Activated T-helper 17 cell treated with anti-CD3 and anti-CD28 coated beads, Interleukin-2, amount 50 U/mL, for 72 hours (primary cell): Measurements from ENCODE around the gene STYK1. TPM values are rescaled to one million over a fixed set of nuclear protein-coding genes. Genes with fewer than 3 reads are reported as not detected.

Experiments used
- ATAC-seq: fragments of 150-1000 bp; cut with Tn5 transposase; replicated peaks from 2 replicates; pipeline ENCODE4 v1.10.0; 2021; ENCODE audit warnings: mild to moderate bottlenecking, moderate library complexity
- H3K27ac Mint-ChIP-seq: one replicate; pipeline ENCODE4 v1.8.0; 2022; ENCODE audit warnings: mixed read lengths
- H3K27me3 Mint-ChIP-seq: one replicate; pipeline ENCODE4 v1.8.0; 2022; ENCODE audit warnings: mixed read lengths
- H3K36me3 Mint-ChIP-seq: one replicate; pipeline ENCODE4 v1.8.0; 2022; ENCODE audit warnings: low read depth, mild to moderate bottlenecking, mixed read lengths
- H3K4me1 Mint-ChIP-seq: one replicate; pipeline ENCODE4 v1.8.0; 2022; ENCODE audit warnings: mixed read lengths
- H3K4me3 Mint-ChIP-seq: one replicate; pipeline ENCODE4 v1.8.0; 2022; ENCODE audit warnings: mild to moderate bottlenecking, mixed read lengths
- H3K9me3 Mint-ChIP-seq: one replicate; pipeline ENCODE4 v1.8.0; 2022; ENCODE audit warnings: mixed read lengths
- total RNA-seq, 2 donors: library from RNA; stranded (reverse); gene quantifications; one replicate each; pipeline ENCODE4 v1.2.3, GENCODE V29; 2022

STYK1 gene
- total RNA-seq, 2 donors from 2014 or later: 0.17 TPM; not detected in 1

DNA sequence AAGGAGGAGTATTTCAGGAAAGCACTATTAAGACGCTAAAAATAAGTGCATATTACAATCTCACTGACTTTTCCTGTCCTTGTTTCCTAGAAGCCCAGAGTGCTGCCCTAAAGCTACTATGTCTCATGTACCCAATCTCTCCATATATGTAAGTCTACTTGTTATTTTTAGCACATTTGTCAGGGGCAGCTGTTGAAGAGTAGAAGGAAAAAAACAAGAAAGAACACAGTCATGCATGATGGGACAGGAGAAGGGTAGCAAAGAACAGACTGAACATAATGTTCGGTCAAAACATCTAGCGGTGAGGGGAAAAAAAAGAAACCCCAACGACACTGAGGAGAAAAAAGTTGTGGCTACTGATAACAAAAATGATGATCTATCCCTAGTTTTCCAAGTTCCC lies 35.0 kb upstream of the STYK1 start:
- Mint-ChIP-seq H3K9me3 (no peaks in the 10 kb centered on the region), H3K27me3 (peaks cover 19% of the 10 kb centered on the region), H3K4me3 (no peak overlapping the region), H3K27ac (no peak overlapping the region), H3K4me1 (peaks cover 3% of the 10 kb centered on the region), H3K36me3 (peaks cover 60% of the 10 kb centered on the region)
- ATAC-seq: no peak

DNA sequence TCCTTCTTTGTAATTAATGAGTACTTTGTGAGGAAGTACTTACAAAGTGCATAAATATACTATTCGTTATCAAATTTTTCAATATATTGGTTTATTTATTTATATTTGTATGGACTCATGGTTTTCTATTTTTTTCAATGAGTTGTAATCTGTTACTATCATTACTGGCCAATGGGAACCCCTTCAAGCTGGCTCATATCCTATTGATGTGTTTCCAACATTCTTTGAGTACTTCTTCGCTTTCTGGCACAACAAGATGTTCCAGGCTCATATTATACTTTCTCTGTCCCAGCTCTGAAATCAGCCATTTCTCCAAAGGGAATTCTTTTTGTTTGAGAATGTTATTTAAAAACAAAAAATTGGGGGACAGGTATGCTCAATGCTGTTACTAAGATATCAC lies 31.8 kb upstream of the STYK1 start:
- no peak overlapping the region for H3K27ac Mint-ChIP-seq
- peaks cover 46% of the 10 kb centered on the region for H3K36me3 Mint-ChIP-seq
- H3K4me1 Mint-ChIP-seq: peaks cover 12% of the 10 kb centered on the region
- ATAC-seq: no peak
- H3K9me3 Mint-ChIP-seq: no peaks in the 10 kb centered on the region
- no peak overlapping the region for H3K4me3 Mint-ChIP-seq
- H3K27me3 Mint-ChIP-seq: peaks cover 15% of the 10 kb centered on the region

DNA sequence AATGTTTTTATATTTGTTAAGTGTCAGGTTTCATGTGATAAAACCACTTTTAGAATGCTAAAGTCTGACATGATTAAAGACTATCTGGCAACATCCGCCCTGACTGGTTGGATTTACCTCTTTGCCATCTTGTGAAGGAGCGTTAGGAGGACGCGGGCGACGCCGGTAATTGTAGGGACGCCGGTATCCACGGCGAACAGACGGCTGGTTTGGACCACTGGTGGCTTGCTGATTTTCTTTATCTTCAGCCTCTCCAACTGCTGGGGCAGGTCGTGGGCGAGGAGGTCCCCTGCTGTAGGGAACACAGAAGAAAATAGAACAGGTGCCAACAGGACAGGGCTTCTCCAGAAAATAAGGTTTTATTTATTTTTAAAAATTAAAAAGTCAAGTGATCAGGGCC lies 28.0 kb upstream of the STYK1 start:
- Mint-ChIP-seq H3K36me3 (peaks cover 39% of the 10 kb centered on the region), H3K27me3 (no peaks in the 10 kb centered on the region), H3K4me1 (peaks cover 9% of the 10 kb centered on the region), H3K27ac (peak overlapping the region; percentile 82), H3K4me3 (peak overlapping the region; percentile 44), H3K9me3 (no peaks in the 10 kb centered on the region)
- ATAC-seq: no peak

DNA sequence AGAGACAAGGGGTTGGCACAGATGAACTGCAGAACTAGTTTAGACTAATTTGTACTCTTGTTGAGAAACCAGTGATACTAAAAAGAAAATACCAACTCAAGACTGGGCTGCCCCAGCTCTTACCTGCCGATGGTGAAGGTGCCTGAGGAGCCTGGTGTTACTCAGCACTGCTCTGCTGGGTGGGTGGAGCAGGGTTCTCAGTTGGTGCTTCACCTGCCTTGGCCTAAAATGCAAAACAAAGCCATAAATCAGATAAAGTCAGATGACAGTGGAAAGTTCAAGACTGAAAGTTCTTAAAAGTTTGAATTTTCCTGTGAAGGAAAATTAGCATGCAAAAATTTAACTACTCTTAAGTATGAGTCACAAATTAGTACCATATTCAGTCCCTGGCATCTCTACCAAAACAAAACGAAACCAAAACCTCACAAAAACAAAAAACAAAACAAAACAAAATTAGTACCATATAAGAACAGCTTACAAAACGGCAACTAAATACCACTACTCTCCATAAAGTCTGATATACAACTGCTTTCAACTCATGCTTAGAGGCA lies 27.4 kb upstream of the STYK1 start:
- H3K27me3 Mint-ChIP-seq: no peaks in the 10 kb centered on the region
- no peaks in the 10 kb centered on the region for H3K9me3 Mint-ChIP-seq
- H3K36me3 Mint-ChIP-seq: peaks cover 39% of the 10 kb centered on the region
- H3K27ac Mint-ChIP-seq: peak overlapping the region; percentile 82
- peak overlapping the region; percentile 44 for H3K4me3 Mint-ChIP-seq
- peak; percentile 96 for ATAC-seq
- peaks cover 9% of the 10 kb centered on the region for H3K4me1 Mint-ChIP-seq

DNA sequence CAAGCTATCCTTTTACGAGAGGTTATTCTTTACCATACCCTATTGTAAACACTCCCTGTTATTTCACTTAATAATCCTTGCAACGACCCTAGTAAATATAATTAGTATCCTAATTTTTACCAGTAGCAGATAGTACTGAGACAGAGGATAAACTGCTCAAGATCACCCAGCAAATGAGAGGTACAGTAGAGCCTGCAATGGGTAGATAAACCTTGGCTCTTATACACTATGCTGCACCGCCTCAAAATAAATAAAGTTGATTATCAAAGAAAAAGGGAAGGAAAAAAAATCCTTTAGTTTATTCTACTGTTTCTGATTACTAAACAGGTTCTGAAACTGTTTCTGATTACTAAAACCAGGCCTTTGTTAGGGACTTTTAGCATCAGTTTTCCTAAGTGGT lies 26.7 kb upstream of the STYK1 start:
- Mint-ChIP-seq H3K36me3 (peaks cover 33% of the 10 kb centered on the region), H3K4me3 (peak overlapping the region; percentile 44), H3K27ac (peak overlapping the region; percentile 82), H3K4me1 (peaks cover 9% of the 10 kb centered on the region), H3K27me3 (no peaks in the 10 kb centered on the region), H3K9me3 (no peaks in the 10 kb centered on the region)
- ATAC-seq: no peak

DNA sequence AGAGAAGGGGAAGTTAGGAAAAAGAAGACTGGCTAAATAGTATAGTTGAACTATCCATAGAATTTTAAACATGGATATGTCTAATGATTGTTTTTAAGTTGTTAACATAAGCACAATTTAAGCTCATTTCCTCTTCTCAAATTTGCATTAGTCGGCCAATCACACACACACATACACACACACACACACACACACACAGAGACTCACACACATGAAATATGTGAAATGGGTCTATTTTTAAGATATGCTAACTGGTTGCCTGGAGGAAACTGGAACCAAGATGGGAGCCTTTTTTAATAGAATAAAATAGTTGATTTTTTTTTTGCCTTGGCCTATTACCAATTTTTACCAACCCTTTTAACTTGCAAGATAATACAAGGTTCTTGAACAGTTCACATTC lies 24.0 kb upstream of the STYK1 start:
- no peak overlapping the region for H3K27ac Mint-ChIP-seq
- no peak for ATAC-seq

DNA sequence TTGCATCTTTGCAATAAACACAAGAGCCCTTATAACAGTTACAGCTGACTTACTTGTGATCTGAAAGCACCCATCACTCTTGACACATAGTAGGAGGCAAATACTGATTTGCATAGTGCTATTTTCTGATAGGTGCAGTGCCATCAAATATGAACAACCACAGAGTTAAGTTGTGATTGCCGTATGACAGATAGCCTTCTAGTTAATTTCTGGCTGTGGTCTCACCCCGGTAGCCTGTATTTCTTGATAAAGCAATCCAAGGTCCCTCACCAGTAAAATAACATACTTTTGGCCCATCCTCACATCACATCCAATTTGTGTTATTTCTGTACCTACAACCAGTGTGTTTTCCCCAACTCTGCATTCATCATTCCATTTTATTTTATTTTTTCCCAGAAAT lies 23.3 kb upstream of the STYK1 start:
- H3K4me1 Mint-ChIP-seq: peaks cover 9% of the 10 kb centered on the region
- no peak overlapping the region for H3K27ac Mint-ChIP-seq
- no peaks in the 10 kb centered on the region for H3K27me3 Mint-ChIP-seq
- no peak overlapping the region for H3K4me3 Mint-ChIP-seq
- no peak for ATAC-seq
- H3K9me3 Mint-ChIP-seq: no peaks in the 10 kb centered on the region
- H3K36me3 Mint-ChIP-seq: peaks cover 33% of the 10 kb centered on the region

More for the DNA sequence above, 24.0 kb upstream of the STYK1 start:
- Mint-ChIP-seq H3K9me3 (no peaks in the 10 kb centered on the region), H3K27me3 (no peaks in the 10 kb centered on the region), H3K4me1 (peaks cover 9% of the 10 kb centered on the region), H3K36me3 (peaks cover 33% of the 10 kb centered on the region), H3K4me3 (no peak overlapping the region)

DNA sequence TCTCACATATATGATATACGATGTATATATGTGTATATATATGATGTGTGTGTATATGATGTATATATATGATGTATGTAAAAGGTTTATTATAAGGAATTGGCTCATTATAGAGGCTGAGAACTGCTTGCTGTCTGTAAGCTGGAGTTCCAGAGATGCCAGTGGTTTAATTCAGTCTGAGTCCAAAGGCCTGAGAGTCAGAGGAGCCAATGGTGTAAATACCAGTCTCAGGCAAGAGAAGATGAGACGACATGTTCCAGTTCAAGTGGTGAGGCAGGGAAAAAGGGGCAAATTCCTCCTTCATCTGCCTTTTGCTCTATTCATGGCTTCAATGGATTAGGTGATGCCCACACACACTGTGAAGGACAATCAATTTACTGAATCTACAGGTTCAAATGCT lies 17.1 kb upstream of the STYK1 start:
- Mint-ChIP-seq H3K36me3 (no peaks in the 10 kb centered on the region), H3K27ac (no peak overlapping the region), H3K9me3 (peaks cover 4% of the 10 kb centered on the region), H3K27me3 (peaks cover 4% of the 10 kb centered on the region), H3K4me1 (no peaks in the 10 kb centered on the region), H3K4me3 (no peak overlapping the region)
- no peak for ATAC-seq

DNA sequence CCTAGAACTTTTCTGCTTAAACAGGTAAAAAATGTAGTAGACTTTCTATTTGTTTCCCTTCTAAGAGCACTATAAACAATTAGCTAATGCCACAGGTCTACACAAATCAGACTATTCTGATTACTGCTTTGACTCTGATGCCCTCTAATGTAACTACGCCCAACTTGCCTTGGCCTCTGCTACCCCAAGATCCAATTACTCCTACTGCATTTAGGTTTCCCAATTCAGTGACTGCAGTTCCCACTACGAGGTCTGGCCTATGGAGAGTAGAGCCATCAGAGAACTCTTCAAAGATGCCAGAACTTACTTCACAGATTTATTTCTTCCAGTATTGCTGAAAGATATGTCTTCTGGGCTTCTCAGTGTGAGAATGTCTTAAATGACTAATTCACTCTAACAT lies 15.3 kb upstream of the STYK1 start:
- no peak for ATAC-seq
- Mint-ChIP-seq H3K27ac (no peak overlapping the region), H3K4me3 (no peak overlapping the region), H3K9me3 (peaks cover 4% of the 10 kb centered on the region), H3K27me3 (peaks cover 11% of the 10 kb centered on the region), H3K4me1 (no peaks in the 10 kb centered on the region), H3K36me3 (no peaks in the 10 kb centered on the region)

DNA sequence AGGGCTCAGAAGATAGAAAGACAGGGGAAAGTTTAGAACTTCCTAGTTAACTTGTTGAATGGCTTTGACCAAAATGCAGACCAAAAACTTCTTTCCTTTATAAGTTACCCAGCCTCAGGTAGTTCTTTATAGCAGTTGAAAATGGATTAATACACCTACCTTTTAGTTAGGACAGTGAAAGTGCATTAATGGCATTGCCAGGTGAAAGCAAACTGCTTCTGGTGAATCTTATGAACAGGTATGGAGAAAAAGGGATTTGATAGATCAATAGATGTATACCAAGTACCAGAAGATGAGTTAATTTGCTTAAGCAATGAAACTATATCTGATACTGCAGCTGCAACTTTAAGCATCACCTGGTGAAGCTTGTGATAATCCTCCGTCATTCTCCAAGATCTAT lies 14.2 kb upstream of the STYK1 start:
- Mint-ChIP-seq H3K4me3 (no peak overlapping the region), H3K27me3 (peaks cover 11% of the 10 kb centered on the region), H3K9me3 (peaks cover 4% of the 10 kb centered on the region), H3K4me1 (no peaks in the 10 kb centered on the region), H3K36me3 (no peaks in the 10 kb centered on the region), H3K27ac (no peak overlapping the region)
- no peak for ATAC-seq

DNA sequence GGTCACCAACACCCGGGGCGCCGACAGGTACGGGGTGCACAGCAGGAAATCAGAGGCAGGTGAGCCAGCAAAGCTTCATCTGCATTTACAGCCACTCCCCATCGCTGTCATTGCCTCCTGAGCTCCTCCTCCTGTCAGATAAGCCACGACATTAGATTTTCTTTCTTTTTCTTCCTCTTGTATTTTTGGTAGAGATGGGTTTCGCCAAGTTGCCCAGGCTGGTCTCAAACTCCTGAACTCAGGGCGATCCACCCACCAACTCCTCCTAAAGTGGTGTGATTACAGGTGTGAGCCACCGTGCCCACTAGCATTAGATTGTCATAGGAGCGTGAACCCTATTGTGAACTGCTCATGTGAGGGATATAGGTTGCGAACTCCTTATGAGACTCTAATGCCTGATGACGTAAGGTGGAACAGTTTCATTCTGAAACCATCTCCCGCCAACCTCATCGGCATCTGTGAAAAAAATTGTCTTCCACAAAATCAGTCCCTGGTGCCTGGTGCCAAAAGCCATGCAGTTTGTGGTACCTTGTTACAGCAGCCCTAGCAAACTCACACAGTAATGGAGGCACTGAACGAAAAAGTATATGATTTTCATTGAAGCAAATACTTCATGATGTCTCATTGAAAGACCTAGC lies 1.5 kb downstream of the STYK1 start:
- ATAC-seq: no peak
- H3K27ac Mint-ChIP-seq: no peak overlapping the region
- peak overlapping the region; percentile 15 for H3K4me3 Mint-ChIP-seq
- H3K9me3 Mint-ChIP-seq: no peaks in the 10 kb centered on the region
- H3K4me1 Mint-ChIP-seq: peaks cover 9% of the 10 kb centered on the region
- peaks cover 22% of the 10 kb centered on the region for H3K27me3 Mint-ChIP-seq
- H3K36me3 Mint-ChIP-seq: no peaks in the 10 kb centered on the region

DNA sequence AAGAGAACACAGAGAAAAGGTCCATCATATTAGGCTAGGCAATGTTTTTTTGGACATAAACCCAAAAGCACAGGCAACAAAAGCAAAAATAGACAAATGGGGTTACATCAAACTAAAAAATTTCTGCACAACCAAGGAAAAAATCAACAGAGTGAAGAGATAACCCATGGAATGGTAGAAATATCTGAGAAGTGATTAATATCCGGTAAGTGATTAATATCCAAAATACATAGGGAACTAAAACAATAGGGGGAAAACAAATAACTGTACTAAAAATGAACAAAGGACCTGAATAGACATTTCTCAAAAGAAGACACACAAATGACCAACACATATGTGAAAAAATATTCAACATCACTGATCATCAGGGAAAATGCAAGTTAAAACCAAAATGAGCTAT lies 4.3 kb downstream of the STYK1 start:
- no peak for ATAC-seq
- peaks cover 9% of the 10 kb centered on the region for H3K4me1 Mint-ChIP-seq
- no peak overlapping the region for H3K4me3 Mint-ChIP-seq
- H3K36me3 Mint-ChIP-seq: no peaks in the 10 kb centered on the region
- H3K9me3 Mint-ChIP-seq: no peaks in the 10 kb centered on the region
- peaks cover 11% of the 10 kb centered on the region for H3K27me3 Mint-ChIP-seq
- H3K27ac Mint-ChIP-seq: no peak overlapping the region

DNA sequence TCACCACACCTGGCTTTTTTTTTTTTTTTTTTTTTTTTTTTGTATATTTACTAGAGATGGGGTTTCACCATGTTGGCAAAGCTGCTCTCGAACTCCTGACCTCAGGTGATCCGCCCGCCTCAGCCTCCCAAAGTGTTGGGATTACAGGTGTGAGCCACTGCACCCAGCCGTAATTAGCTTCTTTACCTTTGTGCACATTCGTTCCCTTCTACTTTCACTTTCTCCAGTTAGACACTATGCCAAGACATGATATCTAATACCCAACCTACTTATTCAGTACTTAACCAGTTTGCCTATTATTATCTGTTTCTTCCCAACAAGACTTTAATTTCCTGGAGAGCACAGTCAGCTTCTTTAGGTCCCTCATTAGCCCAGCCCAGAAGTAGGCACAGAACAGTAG lies 5.3 kb downstream of the STYK1 start:
- Mint-ChIP-seq H3K27ac (peak overlapping the region; percentile 1), H3K9me3 (no peaks in the 10 kb centered on the region), H3K36me3 (no peaks in the 10 kb centered on the region), H3K4me1 (peaks cover 5% of the 10 kb centered on the region), H3K4me3 (peak overlapping the region; percentile 33), H3K27me3 (peaks cover 13% of the 10 kb centered on the region)
- ATAC-seq: no peak

DNA sequence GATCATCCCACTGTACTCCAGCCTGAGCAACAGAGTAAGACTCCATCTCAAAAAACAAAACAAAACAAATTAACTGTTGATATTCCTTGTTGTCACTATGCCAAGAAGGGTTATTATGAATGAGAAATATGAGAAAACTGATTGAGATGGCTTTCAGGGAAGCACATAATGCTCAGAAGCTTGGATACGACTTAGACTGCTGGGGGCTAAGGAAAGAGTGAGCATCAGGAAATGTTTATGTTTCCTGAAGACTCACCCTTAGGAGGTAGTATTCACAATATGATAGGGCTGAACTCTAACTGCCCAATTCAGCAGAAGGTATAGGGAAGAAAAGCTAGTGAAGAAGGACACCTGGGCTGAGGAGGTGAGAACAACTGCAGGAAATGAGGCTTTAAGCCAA lies 6.3 kb downstream of the STYK1 start:
- H3K27me3 Mint-ChIP-seq: peaks cover 15% of the 10 kb centered on the region
- H3K4me3 Mint-ChIP-seq: no peak overlapping the region
- H3K36me3 Mint-ChIP-seq: no peaks in the 10 kb centered on the region
- H3K9me3 Mint-ChIP-seq: no peaks in the 10 kb centered on the region
- ATAC-seq: no peak
- H3K4me1 Mint-ChIP-seq: peaks cover 5% of the 10 kb centered on the region
- H3K27ac Mint-ChIP-seq: no peak overlapping the region

DNA sequence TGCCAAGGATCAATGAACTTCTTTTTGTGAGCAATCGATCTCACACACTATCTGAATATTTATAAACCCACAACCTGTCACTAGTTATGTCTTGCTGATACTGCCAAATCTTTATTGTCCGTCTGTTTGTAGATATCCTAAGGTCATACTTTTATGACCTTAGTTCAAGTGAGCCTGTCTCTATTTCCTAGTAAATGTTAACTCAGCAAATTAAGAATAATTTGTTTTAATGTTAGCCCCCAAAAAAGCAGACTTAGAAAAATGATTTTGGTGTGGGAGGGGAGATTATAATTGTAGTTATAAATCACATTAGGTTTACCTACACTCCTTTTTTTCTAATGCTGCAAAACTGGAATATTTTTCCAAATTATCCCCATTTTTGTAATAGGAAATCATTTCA lies 9.4 kb downstream of the STYK1 start:
- Mint-ChIP-seq H3K27me3 (peaks cover 25% of the 10 kb centered on the region), H3K4me3 (no peak overlapping the region), H3K4me1 (peaks cover 5% of the 10 kb centered on the region), H3K27ac (no peak overlapping the region), H3K9me3 (no peaks in the 10 kb centered on the region), H3K36me3 (no peaks in the 10 kb centered on the region)
- ATAC-seq: no peak

DNA sequence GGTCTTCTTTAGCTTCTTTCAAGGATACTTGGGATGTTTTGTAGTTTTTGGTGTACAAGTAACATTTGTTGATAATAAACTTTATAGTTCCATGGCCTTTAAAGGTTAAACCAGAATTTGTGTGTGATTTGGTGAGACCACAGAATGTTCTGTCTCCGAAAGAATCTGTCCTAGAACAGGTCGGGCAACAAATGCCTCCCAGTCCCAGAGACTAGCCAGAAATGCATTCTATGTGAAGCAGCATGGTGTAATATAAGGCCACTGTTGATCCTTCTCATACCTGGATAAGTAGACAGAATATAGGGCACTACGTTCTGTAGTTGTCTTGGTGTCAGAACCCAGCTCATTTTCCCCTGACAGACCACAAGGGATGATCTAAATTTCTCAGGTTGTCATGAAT lies 10.0 kb downstream of the STYK1 start:
- no peak for ATAC-seq
- Mint-ChIP-seq H3K27ac (no peak overlapping the region), H3K4me3 (no peak overlapping the region), H3K36me3 (no peaks in the 10 kb centered on the region), H3K4me1 (peaks cover 5% of the 10 kb centered on the region), H3K9me3 (no peaks in the 10 kb centered on the region), H3K27me3 (peaks cover 25% of the 10 kb centered on the region)
